Liver (tissue), 3 donors: Measurements from ENCODE around the gene SCPEP1.
"Not testable (repeated sequence)": the region's sequence is repeated elsewhere in the genome, so short reads cannot be mapped to it uniquely, and the experiment has no call there.

Source experiments
- ATF3 ChIP-seq: IDR thresholded peaks from 2 replicates; pipeline ENCODE4 v1.6.1; 2016; ENCODE audit warnings: antibody characterized with exemption
- EGR1 ChIP-seq, 2 donors: IDR thresholded peaks; 2 replicates each; pipeline ENCODE4 v1.6.1; 2016 to 2018; ENCODE audit warnings: antibody characterized with exemption in 2 of 2, low read depth in 2 of 2
- FOXA1 ChIP-seq: IDR thresholded peaks from 2 replicates; pipeline ENCODE4 v1.6.1; 2016; ENCODE audit warnings: antibody characterized with exemption
- GABPA ChIP-seq, 2 donors: IDR thresholded peaks in 1 of 2; conservative IDR thresholded peaks in 1 of 2; 2 replicates each; pipeline ENCODE4 v1.6.1; 2016; ENCODE audit warnings: antibody characterized with exemption in 2 of 2, mild to moderate bottlenecking in 1 of 2, moderate library complexity in 1 of 2
- MAX ChIP-seq: IDR thresholded peaks from 2 replicates; pipeline ENCODE4 v1.6.1; 2016; ENCODE audit warnings: antibody characterized with exemption
- NR2F2 ChIP-seq: IDR thresholded peaks from 2 replicates; pipeline ENCODE4 v1.6.1; 2016; ENCODE audit warnings: antibody characterized with exemption
- RAD21 ChIP-seq, 2 donors: IDR thresholded peaks; 2 replicates each; pipeline ENCODE4 v1.6.1; 2016; ENCODE audit warnings: antibody characterized with exemption in 2 of 2, mild to moderate bottlenecking in 2 of 2
- RXRA ChIP-seq, 2 donors: IDR thresholded peaks; 2 replicates each; pipeline ENCODE4 v1.6.1; 2017 to 2018; ENCODE audit warnings: antibody characterized with exemption in 2 of 2, mild to moderate bottlenecking in 1 of 2
- SP1 ChIP-seq: IDR thresholded peaks from 2 replicates; pipeline ENCODE4 v1.6.1; 2018; ENCODE audit warnings: antibody characterized with exemption, mild to moderate bottlenecking
- TAF1 ChIP-seq: conservative IDR thresholded peaks from 2 replicates; pipeline ENCODE4 v1.6.1; 2016; ENCODE audit warnings: antibody characterized with exemption, mild to moderate bottlenecking
- YY1 ChIP-seq: IDR thresholded peaks from 2 replicates; pipeline ENCODE4 v1.6.1; 2016; ENCODE audit warnings: antibody characterized with exemption, mild to moderate bottlenecking
- TF ChIP-seq, protein P1 (sequence below): fragments of 150-350 bp; IDR thresholded peaks from 2 replicates; pipeline ENCODE4 v1.5.1; 2017; ENCODE audit warnings: improper control_type of control experiment, low read depth, low read length; ENCODE audit not compliant: missing input control
- TF ChIP-seq, protein P2 (sequence below): IDR thresholded peaks from 2 replicates; pipeline ENCODE4 v1.6.1; 2016; ENCODE audit warnings: antibody characterized with exemption
- TF ChIP-seq, protein P3 (sequence below): IDR thresholded peaks from 2 replicates; pipeline ENCODE4 v1.6.1; 2016; ENCODE audit warnings: antibody characterized with exemption, mild to moderate bottlenecking
- donor health status: healthy.
- donor health status: healthy.

GRCh38 chr17:56965241-56965640 is 12.7 kb upstream of the SCPEP1 start:
- not testable (repeated sequence) for TF ChIP-seq GABPA (IDR thresholded peaks at IDR 0.05 in 1 of 2, conservative IDR thresholded peaks at IDR 0.05 in 1 of 2); RAD21 (IDR thresholded peaks at IDR 0.05); SP1; NR2F2; RXRA (IDR thresholded peaks at IDR 0.05); TAF1; YY1; ATF3; EGR1 (IDR thresholded peaks at IDR 0.05; ENCODE audit: low read depth in 2 of 2); FOXA1; MAX
- TF ChIP-seq, protein P1, sequence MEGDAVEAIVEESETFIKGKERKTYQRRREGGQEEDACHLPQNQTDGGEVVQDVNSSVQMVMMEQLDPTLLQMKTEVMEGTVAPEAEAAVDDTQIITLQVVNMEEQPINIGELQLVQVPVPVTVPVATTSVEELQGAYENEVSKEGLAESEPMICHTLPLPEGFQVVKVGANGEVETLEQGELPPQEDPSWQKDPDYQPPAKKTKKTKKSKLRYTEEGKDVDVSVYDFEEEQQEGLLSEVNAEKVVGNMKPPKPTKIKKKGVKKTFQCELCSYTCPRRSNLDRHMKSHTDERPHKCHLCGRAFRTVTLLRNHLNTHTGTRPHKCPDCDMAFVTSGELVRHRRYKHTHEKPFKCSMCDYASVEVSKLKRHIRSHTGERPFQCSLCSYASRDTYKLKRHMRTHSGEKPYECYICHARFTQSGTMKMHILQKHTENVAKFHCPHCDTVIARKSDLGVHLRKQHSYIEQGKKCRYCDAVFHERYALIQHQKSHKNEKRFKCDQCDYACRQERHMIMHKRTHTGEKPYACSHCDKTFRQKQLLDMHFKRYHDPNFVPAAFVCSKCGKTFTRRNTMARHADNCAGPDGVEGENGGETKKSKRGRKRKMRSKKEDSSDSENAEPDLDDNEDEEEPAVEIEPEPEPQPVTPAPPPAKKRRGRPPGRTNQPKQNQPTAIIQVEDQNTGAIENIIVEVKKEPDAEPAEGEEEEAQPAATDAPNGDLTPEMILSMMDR, result not testable (repeated sequence)
- TF ChIP-seq, protein P2, sequence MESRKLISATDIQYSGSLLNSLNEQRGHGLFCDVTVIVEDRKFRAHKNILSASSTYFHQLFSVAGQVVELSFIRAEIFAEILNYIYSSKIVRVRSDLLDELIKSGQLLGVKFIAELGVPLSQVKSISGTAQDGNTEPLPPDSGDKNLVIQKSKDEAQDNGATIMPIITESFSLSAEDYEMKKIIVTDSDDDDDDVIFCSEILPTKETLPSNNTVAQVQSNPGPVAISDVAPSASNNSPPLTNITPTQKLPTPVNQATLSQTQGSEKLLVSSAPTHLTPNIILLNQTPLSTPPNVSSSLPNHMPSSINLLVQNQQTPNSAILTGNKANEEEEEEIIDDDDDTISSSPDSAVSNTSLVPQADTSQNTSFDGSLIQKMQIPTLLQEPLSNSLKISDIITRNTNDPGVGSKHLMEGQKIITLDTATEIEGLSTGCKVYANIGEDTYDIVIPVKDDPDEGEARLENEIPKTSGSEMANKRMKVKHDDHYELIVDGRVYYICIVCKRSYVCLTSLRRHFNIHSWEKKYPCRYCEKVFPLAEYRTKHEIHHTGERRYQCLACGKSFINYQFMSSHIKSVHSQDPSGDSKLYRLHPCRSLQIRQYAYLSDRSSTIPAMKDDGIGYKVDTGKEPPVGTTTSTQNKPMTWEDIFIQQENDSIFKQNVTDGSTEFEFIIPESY, result not testable (repeated sequence)
- TF ChIP-seq, protein P3, sequence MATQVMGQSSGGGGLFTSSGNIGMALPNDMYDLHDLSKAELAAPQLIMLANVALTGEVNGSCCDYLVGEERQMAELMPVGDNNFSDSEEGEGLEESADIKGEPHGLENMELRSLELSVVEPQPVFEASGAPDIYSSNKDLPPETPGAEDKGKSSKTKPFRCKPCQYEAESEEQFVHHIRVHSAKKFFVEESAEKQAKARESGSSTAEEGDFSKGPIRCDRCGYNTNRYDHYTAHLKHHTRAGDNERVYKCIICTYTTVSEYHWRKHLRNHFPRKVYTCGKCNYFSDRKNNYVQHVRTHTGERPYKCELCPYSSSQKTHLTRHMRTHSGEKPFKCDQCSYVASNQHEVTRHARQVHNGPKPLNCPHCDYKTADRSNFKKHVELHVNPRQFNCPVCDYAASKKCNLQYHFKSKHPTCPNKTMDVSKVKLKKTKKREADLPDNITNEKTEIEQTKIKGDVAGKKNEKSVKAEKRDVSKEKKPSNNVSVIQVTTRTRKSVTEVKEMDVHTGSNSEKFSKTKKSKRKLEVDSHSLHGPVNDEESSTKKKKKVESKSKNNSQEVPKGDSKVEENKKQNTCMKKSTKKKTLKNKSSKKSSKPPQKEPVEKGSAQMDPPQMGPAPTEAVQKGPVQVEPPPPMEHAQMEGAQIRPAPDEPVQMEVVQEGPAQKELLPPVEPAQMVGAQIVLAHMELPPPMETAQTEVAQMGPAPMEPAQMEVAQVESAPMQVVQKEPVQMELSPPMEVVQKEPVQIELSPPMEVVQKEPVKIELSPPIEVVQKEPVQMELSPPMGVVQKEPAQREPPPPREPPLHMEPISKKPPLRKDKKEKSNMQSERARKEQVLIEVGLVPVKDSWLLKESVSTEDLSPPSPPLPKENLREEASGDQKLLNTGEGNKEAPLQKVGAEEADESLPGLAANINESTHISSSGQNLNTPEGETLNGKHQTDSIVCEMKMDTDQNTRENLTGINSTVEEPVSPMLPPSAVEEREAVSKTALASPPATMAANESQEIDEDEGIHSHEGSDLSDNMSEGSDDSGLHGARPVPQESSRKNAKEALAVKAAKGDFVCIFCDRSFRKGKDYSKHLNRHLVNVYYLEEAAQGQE, result not testable (repeated sequence)
